Mesothelial cell of epicardium (in vitro differentiated cells): ENCODE results near the gene SYNDIG1L. TPM values are rescaled to one million over a fixed set of nuclear protein-coding genes. Genes with fewer than 3 reads are reported as not detected.

ENCODE experiments used
- DNase-seq, 2 experiments: peaks; one replicate each; pipeline ENCODE4 v3.0.0; 2021; ENCODE audit warnings: low spot score in 2 of 2; ENCODE audit not compliant: unreplicated experiment in 2 of 2
- H3K27ac Mint-ChIP-seq: 2 replicates; pipeline ENCODE4 v1.8.0; 2021; ENCODE audit warnings: mixed read lengths
- H3K27me3 Mint-ChIP-seq: 2 replicates; pipeline ENCODE4 v1.8.0; 2021; ENCODE audit warnings: low read depth, mixed read lengths
- H3K36me3 Mint-ChIP-seq: 2 replicates; pipeline ENCODE4 v1.8.0; 2021; ENCODE audit warnings: mixed read lengths
- H3K4me1 Mint-ChIP-seq: 2 replicates; pipeline ENCODE4 v1.8.0; 2021; ENCODE audit warnings: mixed read lengths
- H3K4me3 Mint-ChIP-seq: 2 replicates; pipeline ENCODE4 v1.8.0; 2021; ENCODE audit warnings: mild to moderate bottlenecking, moderate library complexity, mixed read lengths
- H3K9me3 Mint-ChIP-seq: 2 replicates; pipeline ENCODE4 v1.8.0; 2021; ENCODE audit warnings: mixed read lengths
- total RNA-seq: library from RNA; stranded (reverse); gene quantifications from 3 replicates; pipeline ENCODE4 v1.2.1, GENCODE V29; 2021
- TF ChIP-seq, protein P1 (sequence below): fragments of 200-600 bp; sonication (generic); IDR thresholded peaks from one replicate; pipeline ENCODE4 v1.5.0; 2021; ENCODE audit warnings: antibody characterized with exemption; ENCODE audit not compliant: unreplicated experiment

The SYNDIG1L gene
- total RNA-seq, 1 donor from 2014 or later, result 0.58 TPM

DNA sequence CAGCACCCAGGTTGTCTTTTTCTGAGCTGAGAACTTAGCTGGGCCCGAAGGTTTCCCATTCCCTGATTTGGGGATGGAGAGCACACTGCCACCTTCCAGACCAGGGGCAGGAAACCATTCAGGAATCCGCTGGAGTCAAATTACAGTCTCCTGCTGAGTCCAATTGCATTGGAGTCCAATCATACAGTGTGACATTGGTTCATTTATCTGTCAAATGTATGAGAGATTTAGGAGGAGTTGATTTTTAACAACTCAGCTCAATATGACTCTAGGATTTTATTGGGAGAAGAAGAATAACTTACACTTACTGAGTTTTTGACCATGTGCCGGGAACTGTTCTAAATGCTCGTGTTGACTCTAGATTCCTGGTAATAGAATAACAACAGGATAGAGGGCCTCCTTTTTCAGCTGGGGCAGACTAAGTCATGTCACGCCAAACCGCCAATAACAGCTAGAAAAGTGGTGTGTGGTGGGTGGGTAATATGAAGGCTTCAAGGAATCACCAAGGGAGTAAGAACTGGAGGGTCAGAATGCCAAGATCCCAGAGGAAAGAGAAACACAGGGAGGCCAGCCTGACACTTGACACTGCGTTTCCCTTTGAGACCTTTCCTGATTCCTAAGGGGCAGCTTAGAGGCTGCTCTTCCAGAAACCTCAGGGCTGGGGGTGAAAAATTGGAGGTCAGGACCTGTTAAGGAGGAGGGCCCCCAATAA lies 11.5 kb downstream of the SYNDIG1L start:
- no peak for DNase-seq
- Mint-ChIP-seq H3K36me3 (no peaks in the 10 kb centered on the region), H3K27me3 (peaks cover 35% of the 10 kb centered on the region), H3K4me3 (no peak overlapping the region), H3K9me3 (peaks cover 3% of the 10 kb centered on the region), H3K27ac (no peak overlapping the region), H3K4me1 (no peaks in the 10 kb centered on the region)
- TF ChIP-seq, protein P1, sequence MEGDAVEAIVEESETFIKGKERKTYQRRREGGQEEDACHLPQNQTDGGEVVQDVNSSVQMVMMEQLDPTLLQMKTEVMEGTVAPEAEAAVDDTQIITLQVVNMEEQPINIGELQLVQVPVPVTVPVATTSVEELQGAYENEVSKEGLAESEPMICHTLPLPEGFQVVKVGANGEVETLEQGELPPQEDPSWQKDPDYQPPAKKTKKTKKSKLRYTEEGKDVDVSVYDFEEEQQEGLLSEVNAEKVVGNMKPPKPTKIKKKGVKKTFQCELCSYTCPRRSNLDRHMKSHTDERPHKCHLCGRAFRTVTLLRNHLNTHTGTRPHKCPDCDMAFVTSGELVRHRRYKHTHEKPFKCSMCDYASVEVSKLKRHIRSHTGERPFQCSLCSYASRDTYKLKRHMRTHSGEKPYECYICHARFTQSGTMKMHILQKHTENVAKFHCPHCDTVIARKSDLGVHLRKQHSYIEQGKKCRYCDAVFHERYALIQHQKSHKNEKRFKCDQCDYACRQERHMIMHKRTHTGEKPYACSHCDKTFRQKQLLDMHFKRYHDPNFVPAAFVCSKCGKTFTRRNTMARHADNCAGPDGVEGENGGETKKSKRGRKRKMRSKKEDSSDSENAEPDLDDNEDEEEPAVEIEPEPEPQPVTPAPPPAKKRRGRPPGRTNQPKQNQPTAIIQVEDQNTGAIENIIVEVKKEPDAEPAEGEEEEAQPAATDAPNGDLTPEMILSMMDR, result no peak

DNA sequence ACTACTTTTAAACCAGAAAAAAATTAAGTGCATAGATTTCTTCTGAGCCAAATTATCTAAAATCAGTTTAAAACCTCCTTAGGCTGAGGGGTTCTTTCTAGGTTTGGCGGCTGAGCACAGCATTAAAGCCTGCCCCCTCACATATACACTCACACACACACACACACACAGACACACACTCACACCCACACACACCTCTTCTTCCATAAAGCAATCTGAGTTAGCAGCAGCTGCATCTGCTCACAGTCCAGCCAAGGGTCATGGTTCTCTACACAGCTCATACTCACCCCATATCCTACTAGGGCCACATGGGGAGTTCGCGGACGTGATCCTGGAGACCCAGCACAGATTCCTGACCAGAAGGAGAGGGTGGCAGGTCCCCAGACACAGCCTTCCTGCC lies 12.4 kb downstream of the SYNDIG1L start:
- Mint-ChIP-seq H3K4me3 (no peak overlapping the region), H3K9me3 (peaks cover 3% of the 10 kb centered on the region), H3K4me1 (no peaks in the 10 kb centered on the region), H3K27me3 (peaks cover 35% of the 10 kb centered on the region), H3K36me3 (no peaks in the 10 kb centered on the region), H3K27ac (no peak overlapping the region)
- no peak for DNase-seq
- TF ChIP-seq, protein P1, result no peak

DNA sequence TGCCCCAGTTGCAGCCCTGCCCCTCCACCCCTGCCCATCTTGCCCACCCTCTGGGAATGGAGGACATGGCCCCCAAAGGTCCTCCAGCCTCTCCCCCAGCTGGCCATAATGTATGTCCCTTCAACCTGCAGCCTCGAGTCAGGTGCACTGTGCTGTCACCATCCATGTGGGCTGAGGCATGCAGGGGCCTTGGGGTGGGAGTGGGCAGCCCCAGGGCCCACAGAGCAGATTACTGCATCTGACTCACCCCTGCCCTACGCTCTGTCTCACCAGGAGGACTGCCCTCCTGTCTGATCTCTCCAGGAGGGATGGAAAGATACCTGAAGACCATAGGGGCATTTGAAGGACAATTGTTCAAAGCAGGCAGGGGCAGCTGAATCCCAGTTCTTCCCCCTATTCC lies 13.3 kb downstream of the SYNDIG1L start:
- Mint-ChIP-seq H3K4me1 (no peaks in the 10 kb centered on the region), H3K9me3 (peaks cover 3% of the 10 kb centered on the region), H3K4me3 (no peak overlapping the region), H3K36me3 (no peaks in the 10 kb centered on the region), H3K27me3 (peaks cover 35% of the 10 kb centered on the region), H3K27ac (no peak overlapping the region)
- DNase-seq, result no peak
- TF ChIP-seq, protein P1, result no peak

DNA sequence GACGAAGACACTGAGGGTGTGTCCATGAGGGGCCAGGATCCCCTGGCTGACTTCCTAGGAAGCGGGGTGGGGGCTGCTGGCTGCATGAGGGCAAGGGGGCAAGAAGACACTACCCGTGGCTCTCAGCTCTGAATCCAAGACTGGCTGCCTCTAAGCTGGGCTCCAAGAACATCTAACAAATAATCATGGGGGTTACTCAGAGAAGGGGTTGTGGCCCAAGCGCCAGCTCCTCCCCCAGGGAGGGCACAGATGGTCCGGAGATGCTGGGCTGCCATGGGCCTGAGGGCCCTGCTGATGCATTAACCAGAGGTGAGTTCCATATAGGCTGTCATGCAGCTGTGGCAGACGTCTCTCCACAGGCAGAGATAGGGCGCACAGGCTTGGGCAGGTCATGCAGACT lies 14.3 kb downstream of the SYNDIG1L start:
- Mint-ChIP-seq H3K4me3 (no peak overlapping the region), H3K9me3 (peaks cover 3% of the 10 kb centered on the region), H3K27me3 (peaks cover 37% of the 10 kb centered on the region), H3K36me3 (no peaks in the 10 kb centered on the region), H3K4me1 (no peaks in the 10 kb centered on the region), H3K27ac (no peak overlapping the region)
- no peak for DNase-seq
- TF ChIP-seq, protein P1, result no peak

DNA sequence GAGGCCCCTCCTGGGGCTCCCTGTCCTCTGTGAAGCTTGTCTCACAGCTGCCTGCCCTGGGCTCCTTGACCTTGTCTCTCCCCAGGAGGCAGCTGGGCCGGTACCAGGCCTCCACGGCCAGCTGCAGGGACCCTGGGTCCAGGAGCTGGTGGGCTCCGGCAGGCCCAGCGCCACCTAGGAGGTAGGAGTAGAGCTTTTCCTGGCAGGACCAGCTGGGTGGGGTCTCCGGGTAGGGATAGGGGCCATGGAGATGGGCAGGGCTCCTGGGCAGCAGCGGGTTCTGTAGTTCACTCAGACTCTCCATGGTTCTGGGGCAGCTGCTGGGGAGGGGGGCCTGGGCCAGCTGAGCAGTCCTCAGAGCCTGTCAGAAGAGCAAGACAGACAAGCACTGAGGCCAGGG lies 16.6 kb downstream of the SYNDIG1L start:
- no peak for DNase-seq
- no peaks in the 10 kb centered on the region for H3K36me3 Mint-ChIP-seq
- H3K4me1 Mint-ChIP-seq, result no peaks in the 10 kb centered on the region
- no peak overlapping the region for H3K4me3 Mint-ChIP-seq
- TF ChIP-seq, protein P1, result no peak
- peaks cover 43% of the 10 kb centered on the region for H3K27me3 Mint-ChIP-seq
- H3K9me3 Mint-ChIP-seq, result no peaks in the 10 kb centered on the region
- no peak overlapping the region for H3K27ac Mint-ChIP-seq

DNA sequence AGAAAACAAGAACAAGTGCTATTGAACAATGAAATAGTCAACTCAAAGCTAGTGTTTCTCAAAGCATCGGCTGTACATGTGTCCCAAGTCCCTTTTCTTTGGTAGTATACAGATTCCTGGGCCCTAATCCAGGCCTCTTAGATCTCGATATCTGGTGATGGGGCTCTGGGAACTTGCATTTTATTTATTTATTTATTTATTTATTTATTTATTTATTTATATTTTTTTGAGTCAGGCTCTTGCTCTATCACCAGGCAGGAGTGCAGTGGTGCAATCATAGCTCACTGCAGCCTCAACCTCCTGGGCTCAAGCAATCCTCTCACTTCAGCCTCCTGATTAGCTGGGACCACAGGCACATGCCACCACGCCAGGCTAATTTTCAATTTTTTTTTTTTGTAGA lies 17.1 kb downstream of the SYNDIG1L start:
- TF ChIP-seq, protein P1, result no peak
- Mint-ChIP-seq H3K27me3 (peaks cover 41% of the 10 kb centered on the region), H3K9me3 (no peaks in the 10 kb centered on the region), H3K36me3 (no peaks in the 10 kb centered on the region), H3K4me3 (no peak overlapping the region), H3K27ac (no peak overlapping the region), H3K4me1 (no peaks in the 10 kb centered on the region)
- no peak for DNase-seq
